Neuronal stem cell (in vitro differentiated cells): Measurements from ENCODE around the gene COX10.

Experiments used
- DNase-seq: peaks from one replicate; pipeline ENCODE4 v3.0.0-alpha.2; 2013; ENCODE audit warnings: low spot score
- H2AFZ ChIP-seq: one replicate; pipeline ENCODE4 v1.6.1; 2013; ENCODE audit warnings: mild to moderate bottlenecking, low read length, inconsistent platforms
- H2AK5ac ChIP-seq: 2 replicates; pipeline ENCODE4 v1.6.1; 2013; ENCODE audit warnings: low read depth, mild to moderate bottlenecking, inconsistent platforms, low read length, moderate library complexity, mixed read lengths
- H2BK120ac ChIP-seq: 2 replicates; pipeline ENCODE4 v1.6.1; 2013; ENCODE audit warnings: low read depth, mild to moderate bottlenecking, inconsistent platforms, low read length, moderate library complexity, mixed read lengths
- H2BK12ac ChIP-seq: one replicate; pipeline ENCODE4 v1.6.1; 2013; ENCODE audit warnings: low read length, inconsistent platforms
- H2BK15ac ChIP-seq: 2 replicates; pipeline ENCODE4 v1.6.1; 2013; ENCODE audit warnings: mild to moderate bottlenecking, low read length, inconsistent platforms, mixed read lengths
- H2BK5ac ChIP-seq: one replicate; pipeline ENCODE4 v1.6.1; 2013; ENCODE audit warnings: inconsistent platforms, mild to moderate bottlenecking, low read length, moderate library complexity
- H3K14ac ChIP-seq: one replicate; pipeline ENCODE4 v1.6.1; 2013; ENCODE audit warnings: low read length, inconsistent platforms
- H3K18ac ChIP-seq: 2 replicates; pipeline ENCODE4 v1.6.1; 2013; ENCODE audit warnings: low read length, inconsistent platforms
- H3K23ac ChIP-seq: 2 replicates; pipeline ENCODE4 v1.6.1; 2013; ENCODE audit warnings: low read depth, mild to moderate bottlenecking, mixed read lengths, low read length, inconsistent platforms; ENCODE audit not compliant: poor library complexity
- H3K27ac ChIP-seq: replicated peaks from 3 replicates; pipeline ENCODE4 v1.5.1; 2013; ENCODE audit warnings: low read length, inconsistent platforms
- H3K27me3 ChIP-seq, 3 experiments: 2 replicates each; pipeline ENCODE4 v1.6.1; 2013; ENCODE audit warnings: low read length in 3 of 3, mild to moderate bottlenecking in 2 of 3, inconsistent platforms in 1 of 3, low read depth in 1 of 3, mixed read lengths in 1 of 3, moderate library complexity in 1 of 3; ENCODE audit not compliant: control insufficient read depth in 3 of 3, insufficient read depth in 3 of 3
- H3K36me3 ChIP-seq, 2 donors: replicated peaks in 1 of 2; 2 replicates each; pipeline ENCODE4 v1.6.1; 2013; ENCODE audit warnings: low read length in 2 of 2; ENCODE audit not compliant: control insufficient read depth in 2 of 2, insufficient read depth in 2 of 2
- H3K4ac ChIP-seq: 2 replicates; pipeline ENCODE4 v1.6.1; 2013; ENCODE audit warnings: inconsistent platforms, mild to moderate bottlenecking, low read length, moderate library complexity
- H3K4me1 ChIP-seq, 2 donors: 1 replicate in 1 of 2; 2 replicates in 1 of 2; pipeline ENCODE4 v1.6.1; 2013; ENCODE audit warnings: low read length in 2 of 2, low read depth in 1 of 2; ENCODE audit not compliant: control insufficient read depth in 2 of 2, insufficient read depth in 1 of 2
- H3K4me2 ChIP-seq: one replicate; pipeline ENCODE4 v1.6.1; 2013; ENCODE audit warnings: mild to moderate bottlenecking, low read length, inconsistent platforms; ENCODE audit not compliant: insufficient read depth, poor library complexity, severe bottlenecking
- H3K4me3 ChIP-seq, 2 donors: 2 replicates each; pipeline ENCODE4 v1.5.1; 2013; ENCODE audit warnings: low read length in 2 of 2, mild to moderate bottlenecking in 2 of 2, inconsistent platforms in 1 of 2, moderate library complexity in 1 of 2
- H3K79me1 ChIP-seq: one replicate; pipeline ENCODE4 v1.6.1; 2013; ENCODE audit warnings: low read depth, mild to moderate bottlenecking, inconsistent platforms, low read length, moderate library complexity
- H3K9ac ChIP-seq: one replicate; pipeline ENCODE4 v1.6.1; 2013; ENCODE audit warnings: mild to moderate bottlenecking, low read depth, low read length, inconsistent platforms; ENCODE audit not compliant: poor library complexity
- H3K9me3 ChIP-seq, 2 donors: replicated peaks in 1 of 2; 2 replicates each; pipeline versions ENCODE3 to v1.6.1; 2013; ENCODE audit warnings: low read length in 2 of 2, mild to moderate bottlenecking in 2 of 2, inconsistent platforms in 1 of 2, low read depth in 1 of 2, mixed read lengths in 1 of 2, moderate library complexity in 1 of 2; ENCODE audit not compliant: control insufficient read depth in 2 of 2, insufficient read depth in 1 of 2
- H4K8ac ChIP-seq: one replicate; pipeline ENCODE4 v1.6.1; 2013; ENCODE audit warnings: low read depth, mild to moderate bottlenecking, inconsistent platforms, low read length, moderate library complexity
- H4K91ac ChIP-seq: one replicate; pipeline ENCODE4 v1.6.1; 2013; ENCODE audit warnings: low read length, low read depth, mild to moderate bottlenecking, inconsistent platforms; ENCODE audit not compliant: poor library complexity
- WGBS, 2 donors: extraction: QIAGEN DNeasy Blood & Tissue Kit; methylation state at CpG; one replicate each; pipeline ENCODE4 v1.1.7; 2013; ENCODE audit warnings: missing lambda C conversion rate in 2 of 2, mixed read lengths in 1 of 2; ENCODE audit not compliant: insufficient read length in 2 of 2, insufficient replicate concordance in 1 of 2; ENCODE audit errors: extremely low coverage in 2 of 2; 5-methylcytosine and 5-hydroxymethylcytosine counted together

The COX10 gene

GRCh38 chr17:14212401-14212800 lies 143.1 kb downstream of the COX10 start:
- Histone ChIP-seq H3K18ac (no peak overlapping the region), H2BK5ac (no peak overlapping the region), H3K4me3 (no peak overlapping the region), H4K8ac (no peak overlapping the region), H3K4me2 (no peak overlapping the region), H4K91ac (no peak overlapping the region), H2BK120ac (no peak overlapping the region), H2AK5ac (no peak overlapping the region), H3K4me1 (no peaks in the 10 kb centered on the region), H2BK15ac (no peak overlapping the region), H2AFZ (no peak overlapping the region), H3K27me3 (no peaks in the 10 kb centered on the region), H3K23ac (no peak overlapping the region), H3K4ac (no peak overlapping the region), H3K9ac (no peak overlapping the region), H3K9me3 (peaks cover 7 to 8% of the 10 kb centered on the region in 2 donors), H2BK12ac (no peak overlapping the region), H3K14ac (no peak overlapping the region), H3K79me1 (no peaks in the 10 kb centered on the region), H3K27ac (no peak overlapping the region), H3K36me3 (peaks cover 3 to 18% of the 10 kb centered on the region in 2 donors)
- whole genome bisulfite sequencing, 2 donors, result no CpG with 5 or more reads among the region's 12 CpGs
- no peak for DNase-seq

- H3K27me3 ChIP-seq, result no peaks in the 10 kb centered on the region
- H3K79me1 ChIP-seq, result no peaks in the 10 kb centered on the region
- no peak overlapping the region for H2AFZ ChIP-seq
- DNase-seq, result no peak
- no peak overlapping the region for H2BK120ac ChIP-seq
- no CpG with 5 or more reads among the region's 2 CpGs for WGBS, 2 donors
- no peak overlapping the region for H4K91ac ChIP-seq
- no peak overlapping the region for H3K27ac ChIP-seq
- no peak overlapping the region for H4K8ac ChIP-seq
- H2BK12ac ChIP-seq, result no peak overlapping the region
- no peak overlapping the region for H2BK5ac ChIP-seq
- peaks cover 7 to 8% of the 10 kb centered on the region in 2 donors for H3K9me3 ChIP-seq
- H3K9ac ChIP-seq, result no peak overlapping the region
- no peak overlapping the region for H2AK5ac ChIP-seq
- H3K4me1 ChIP-seq, result no peaks in the 10 kb centered on the region
- no peak overlapping the region for H3K14ac ChIP-seq
- H3K4me2 ChIP-seq, result no peak overlapping the region
- no peak overlapping the region for H3K4ac ChIP-seq
- H3K4me3 ChIP-seq, result no peak overlapping the region
- H2BK15ac ChIP-seq, result no peak overlapping the region
- H3K23ac ChIP-seq, result no peak overlapping the region
- H3K36me3 ChIP-seq, result peaks cover 3 to 8% of the 10 kb centered on the region in 2 donors
- no peak overlapping the region for H3K18ac ChIP-seq
Observed at GRCh38 chr17:14214271-14214670, 145.0 kb downstream of the COX10 start.

DNA sequence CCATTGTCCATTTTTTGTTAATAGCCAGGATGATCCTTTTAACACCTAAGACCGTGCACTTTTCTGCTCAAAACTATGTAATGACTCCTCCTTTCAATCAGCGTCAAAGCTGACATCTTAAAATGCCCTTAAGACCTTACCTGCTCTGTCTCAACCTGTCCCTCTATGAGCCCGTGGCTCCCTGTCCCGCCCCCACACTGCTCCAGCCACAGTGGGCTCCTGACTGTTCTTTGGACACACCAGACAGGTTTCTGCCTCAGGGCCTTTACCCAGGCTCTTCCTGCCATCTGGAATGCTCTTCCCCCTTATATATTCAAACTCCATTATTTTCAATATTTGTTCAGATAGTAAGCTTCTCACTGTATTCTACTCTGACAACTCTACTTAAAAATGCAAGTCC lies 153.3 kb downstream of the COX10 start:
- H2BK120ac ChIP-seq, result no peak overlapping the region
- H3K9ac ChIP-seq, result no peak overlapping the region
- H3K79me1 ChIP-seq, result no peaks in the 10 kb centered on the region
- no peak overlapping the region for H4K8ac ChIP-seq
- H3K9me3 ChIP-seq, result peaks cover 0 to 2% of the 10 kb centered on the region in 2 donors
- H2BK5ac ChIP-seq, result no peak overlapping the region
- no peak overlapping the region for H3K4me3 ChIP-seq
- no peak overlapping the region for H3K27ac ChIP-seq
- H3K27me3 ChIP-seq, result no peaks in the 10 kb centered on the region
- H2AFZ ChIP-seq, result no peak overlapping the region
- WGBS, 2 donors, result no CpG with 5 or more reads among the region's 4 CpGs
- H4K91ac ChIP-seq, result no peak overlapping the region
- no peak overlapping the region for H2BK12ac ChIP-seq
- H3K4ac ChIP-seq, result no peak overlapping the region
- H3K36me3 ChIP-seq, result no peaks in the 10 kb centered on the region
- no peak for DNase-seq
- H2BK15ac ChIP-seq, result no peak overlapping the region
- no peak overlapping the region for H3K18ac ChIP-seq
- no peak overlapping the region for H2AK5ac ChIP-seq
- no peaks in the 10 kb centered on the region for H3K4me1 ChIP-seq
- no peak overlapping the region for H3K14ac ChIP-seq
- H3K23ac ChIP-seq, result no peak overlapping the region
- no peak overlapping the region for H3K4me2 ChIP-seq

DNA sequence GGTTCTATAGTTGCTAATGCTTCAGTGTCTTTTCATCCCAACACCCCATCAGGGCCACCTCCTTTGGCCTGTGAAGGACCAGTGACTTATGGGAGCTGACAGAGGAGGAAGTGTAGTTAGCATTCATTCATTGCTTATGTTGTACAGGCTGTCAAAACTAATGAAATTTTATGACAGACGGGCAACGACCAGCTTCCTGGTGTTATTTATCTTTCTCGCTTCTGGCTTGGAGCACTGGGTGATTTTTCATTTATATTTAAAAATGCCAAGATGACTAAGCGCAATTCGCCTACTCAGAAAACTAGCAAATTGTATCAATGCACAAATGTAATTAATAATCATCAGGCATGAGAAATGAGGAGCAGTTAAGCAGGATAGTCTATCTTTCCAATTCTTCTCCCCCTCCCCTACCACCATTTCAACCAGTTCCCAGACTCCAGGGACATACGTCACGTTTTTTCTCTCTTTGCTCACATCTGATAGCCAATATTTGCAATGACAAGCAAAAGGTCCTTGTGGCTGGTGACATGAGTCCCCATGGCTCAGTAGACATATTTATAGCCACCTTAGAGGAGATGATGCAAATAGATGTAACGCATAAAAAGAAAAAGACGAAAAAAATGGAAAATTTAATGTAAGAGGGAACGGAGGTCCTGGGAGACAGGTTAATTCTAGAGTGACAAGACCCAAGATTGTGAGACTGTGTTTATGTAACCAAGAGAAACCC lies 156.1 kb downstream of the COX10 start:
- H4K91ac ChIP-seq, result no peak overlapping the region
- no peak overlapping the region for H2AFZ ChIP-seq
- no peak overlapping the region for H3K4me3 ChIP-seq
- H3K4me2 ChIP-seq, result no peak overlapping the region
- H3K4ac ChIP-seq, result no peak overlapping the region
- no peak overlapping the region for H2BK120ac ChIP-seq
- H2BK12ac ChIP-seq, result no peak overlapping the region
- no peak overlapping the region for H3K14ac ChIP-seq
- H3K23ac ChIP-seq, result no peak overlapping the region
- peaks cover 0 to 3% of the 10 kb centered on the region in 2 donors for H3K9me3 ChIP-seq
- H3K4me1 ChIP-seq, result no peaks in the 10 kb centered on the region
- no peak for DNase-seq
- no peaks in the 10 kb centered on the region for H3K79me1 ChIP-seq
- H2BK5ac ChIP-seq, result no peak overlapping the region
- 100% methylated on average over 2 of the region's 10 CpGs; no CpG with 5 or more reads in 1 of the 2 donors for WGBS, 2 donors
- no peak overlapping the region for H3K9ac ChIP-seq
- no peaks in the 10 kb centered on the region for H3K27me3 ChIP-seq
- H4K8ac ChIP-seq, result no peak overlapping the region
- H3K36me3 ChIP-seq, result no peaks in the 10 kb centered on the region
- H3K27ac ChIP-seq, result no peak overlapping the region
- no peak overlapping the region for H2BK15ac ChIP-seq
- no peak overlapping the region for H2AK5ac ChIP-seq
- H3K18ac ChIP-seq, result no peak overlapping the region
